Measurements from ENCODE around the gene B9D1.

- TF ChIP-seq POLR2AphosphoS5 (IDR thresholded peaks at IDR 0.05) (no peak), EP300 (IDR thresholded peaks at IDR 0.05) (no peak)
Observed at GRCh38 chr17:19322861-19323260, 39.7 kb downstream of the B9D1 start.

Measured in stomach (tissue), 4 donors.